ENCODE data around the gene RAB33A.
"Not testable (repeated sequence)": the region's sequence is repeated elsewhere in the genome, so short reads cannot be mapped to it uniquely, and the experiment has no call there.

The RAB33A gene

DNA sequence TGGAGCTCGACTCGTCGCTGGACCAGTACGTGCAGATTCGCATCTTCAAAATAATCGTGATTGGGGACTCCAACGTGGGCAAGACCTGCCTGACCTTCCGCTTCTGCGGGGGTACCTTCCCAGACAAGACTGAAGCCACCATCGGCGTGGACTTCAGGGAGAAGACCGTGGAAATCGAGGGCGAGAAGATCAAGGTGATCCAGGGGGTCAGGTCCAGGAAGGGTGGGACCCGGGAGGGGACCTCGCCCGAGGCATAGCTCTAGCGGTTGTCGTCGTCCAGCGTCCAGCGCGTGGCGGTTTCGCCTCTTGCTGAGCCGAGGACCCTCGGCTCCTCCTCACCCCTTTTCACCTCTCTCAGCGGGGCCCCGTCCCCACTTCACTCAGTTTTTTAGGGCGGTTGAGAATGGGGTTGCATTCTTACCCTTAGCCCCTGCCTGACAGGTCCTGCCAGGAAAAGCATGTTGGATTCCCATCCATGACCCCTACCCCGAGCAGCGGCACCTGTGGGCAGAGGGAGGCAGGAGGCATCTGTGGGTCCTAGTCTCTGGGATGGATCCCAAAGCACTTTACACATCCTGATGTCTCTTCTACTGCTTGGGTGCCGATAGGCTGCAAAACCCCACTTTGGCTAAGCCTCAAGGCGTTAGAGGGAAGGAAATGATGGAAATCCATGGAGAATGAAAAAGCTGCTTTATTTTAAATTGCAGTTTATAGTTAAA, 524 bp downstream of the RAB33A start:
- no peak for DNase-seq (ENCODE audit: low spot score)

DNA sequence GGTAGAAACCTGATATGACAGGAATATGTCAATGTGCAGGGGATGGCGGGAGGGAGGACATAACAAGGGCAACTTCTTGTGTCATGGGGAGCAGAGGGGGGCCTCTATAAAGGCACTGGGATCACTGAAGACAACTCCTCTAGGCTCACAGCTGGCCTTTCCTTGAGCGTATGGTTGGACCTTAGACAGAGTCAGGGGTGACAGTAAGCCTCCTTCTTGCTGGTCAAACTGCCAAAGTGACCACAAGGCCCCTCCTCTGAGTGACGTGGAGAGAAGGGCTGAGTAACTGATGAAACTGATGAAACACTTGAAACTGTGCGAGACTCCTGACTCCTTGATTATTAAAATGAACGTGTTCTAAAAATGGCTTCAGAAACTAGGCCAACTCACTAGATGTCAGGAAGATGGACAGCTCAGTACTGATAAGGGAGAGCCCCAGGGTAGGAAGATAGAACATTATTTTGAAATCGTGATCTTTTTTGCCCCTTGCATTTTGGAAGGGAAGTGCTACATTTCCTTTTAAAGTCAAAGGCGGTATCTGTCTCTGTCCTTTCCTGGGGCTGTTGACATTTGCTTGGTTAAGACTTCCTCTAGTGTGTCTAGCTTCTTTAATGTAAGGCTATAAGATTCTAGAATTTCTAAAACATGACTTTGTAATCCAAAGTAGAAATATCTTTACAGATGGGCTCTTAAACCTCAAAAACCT, 1.6 kb downstream of the RAB33A start:
- no peak for DNase-seq (ENCODE audit: low spot score)

DNA sequence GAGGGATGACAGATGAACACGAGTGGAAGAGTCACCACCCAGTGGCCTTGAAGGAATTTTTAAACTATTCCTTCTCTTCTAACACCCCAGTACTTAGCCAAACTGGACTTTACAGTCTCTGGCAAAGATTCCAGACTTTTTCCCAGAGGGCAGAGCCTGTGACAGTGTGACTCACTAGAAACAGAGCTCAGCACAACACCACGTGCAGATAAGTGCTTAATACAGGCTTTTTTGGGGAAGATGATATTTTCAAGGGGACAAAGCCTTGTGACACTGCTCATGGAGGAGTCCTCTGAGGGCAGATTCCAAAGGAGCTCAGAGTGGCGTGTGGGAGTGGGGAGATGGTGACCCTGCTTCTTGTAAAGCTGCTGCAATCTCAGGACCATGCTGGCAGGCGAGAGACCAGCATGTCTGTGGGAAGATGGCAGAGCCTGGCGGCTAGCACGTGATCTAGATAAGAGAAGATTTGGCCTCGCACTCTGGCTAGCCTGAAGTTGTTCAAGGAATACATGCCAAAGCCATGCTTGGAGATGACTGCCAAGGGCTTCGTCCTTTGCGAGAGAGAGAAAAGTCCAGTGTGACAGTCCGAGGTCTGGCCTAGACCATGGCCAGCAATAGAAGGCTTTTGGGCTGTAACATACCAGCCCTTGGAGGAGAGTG, 2.4 kb downstream of the RAB33A start:
- no peak for DNase-seq (ENCODE audit: low spot score)

DNA sequence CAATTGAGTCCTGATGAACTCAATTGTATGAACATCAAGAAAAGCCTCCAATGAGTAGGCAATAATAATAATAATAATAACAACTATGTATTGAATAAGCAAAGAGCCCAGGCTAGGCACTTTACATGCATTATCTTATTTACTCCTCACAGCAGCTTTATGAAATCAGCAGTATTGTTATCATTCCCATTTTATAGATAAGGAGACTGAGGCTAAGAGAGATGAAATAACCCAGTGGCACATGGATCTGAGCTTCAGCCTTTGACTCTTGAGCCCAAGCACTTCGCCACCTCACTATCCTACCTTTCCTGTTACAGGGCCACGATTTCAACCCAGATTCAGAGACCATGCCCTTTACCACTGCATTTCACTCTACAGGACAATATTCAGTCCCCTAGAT, 3.2 kb downstream of the RAB33A start:
- DNase-seq (ENCODE audit: low spot score): no peak

DNA sequence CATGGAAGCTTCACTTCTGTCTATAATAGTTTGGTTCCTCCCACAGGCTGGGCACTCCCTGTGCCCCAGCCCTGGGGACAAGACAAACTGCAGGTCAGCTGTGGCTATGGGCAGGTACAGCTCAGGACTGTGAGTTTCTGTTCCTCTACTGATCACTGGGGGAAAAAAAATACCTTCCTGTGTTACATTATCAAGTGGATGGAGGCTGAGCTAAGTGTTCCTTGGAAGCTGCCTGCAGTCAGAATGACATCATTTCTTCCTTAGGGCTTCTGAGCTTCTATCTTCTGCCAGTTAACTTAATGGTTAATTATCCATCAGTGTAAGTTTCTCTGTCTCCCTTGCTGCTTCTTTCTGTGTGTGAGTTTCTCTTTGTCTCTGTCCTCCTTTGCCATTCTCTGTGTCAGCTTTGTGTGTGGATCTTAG, 4.6 kb downstream of the RAB33A start:
- DNase-seq (ENCODE audit: low spot score): no peak

DNA sequence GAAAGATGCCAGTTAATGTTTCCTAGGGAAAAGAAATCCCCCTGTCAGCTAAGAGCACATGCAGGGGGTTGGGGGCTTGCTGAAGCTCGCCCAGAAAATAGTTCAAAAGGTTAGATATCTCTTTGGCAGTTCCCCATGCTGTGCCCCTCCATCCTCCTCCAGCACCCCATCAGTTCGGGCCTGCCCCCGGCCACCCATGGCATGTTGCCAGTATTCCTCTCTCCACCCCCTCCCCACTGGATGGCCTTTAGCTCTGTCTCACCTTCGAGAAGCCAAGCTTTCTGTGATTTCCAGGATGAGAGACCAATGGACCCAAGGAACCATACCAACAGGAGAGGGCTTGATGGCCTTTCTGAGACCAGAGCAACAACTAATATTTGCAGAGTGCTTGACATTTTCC, 5.2 kb downstream of the RAB33A start:
- DNase-seq (ENCODE audit: low spot score): no peak

DNA sequence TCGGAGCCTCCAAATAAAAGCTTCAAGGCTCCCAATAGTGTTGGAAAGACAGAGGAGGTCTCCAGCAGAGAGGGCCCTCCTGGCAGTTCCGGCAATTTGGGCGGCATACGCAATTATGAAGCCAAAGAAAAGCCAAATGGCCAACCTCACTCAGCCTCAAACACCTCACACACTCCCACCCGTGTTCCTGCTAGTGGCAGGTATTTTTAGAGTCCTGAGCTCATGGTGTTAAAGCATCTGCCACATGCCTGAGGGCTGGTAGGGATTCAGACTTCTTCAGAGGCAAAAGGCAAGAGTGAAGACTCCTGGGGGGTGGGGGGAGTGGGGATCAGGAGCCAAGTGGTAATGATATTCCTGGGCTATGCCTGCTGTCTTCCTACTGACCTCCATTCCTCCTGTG, 7.4 kb downstream of the RAB33A start:
- no peak for DNase-seq (ENCODE audit: low spot score)

DNA sequence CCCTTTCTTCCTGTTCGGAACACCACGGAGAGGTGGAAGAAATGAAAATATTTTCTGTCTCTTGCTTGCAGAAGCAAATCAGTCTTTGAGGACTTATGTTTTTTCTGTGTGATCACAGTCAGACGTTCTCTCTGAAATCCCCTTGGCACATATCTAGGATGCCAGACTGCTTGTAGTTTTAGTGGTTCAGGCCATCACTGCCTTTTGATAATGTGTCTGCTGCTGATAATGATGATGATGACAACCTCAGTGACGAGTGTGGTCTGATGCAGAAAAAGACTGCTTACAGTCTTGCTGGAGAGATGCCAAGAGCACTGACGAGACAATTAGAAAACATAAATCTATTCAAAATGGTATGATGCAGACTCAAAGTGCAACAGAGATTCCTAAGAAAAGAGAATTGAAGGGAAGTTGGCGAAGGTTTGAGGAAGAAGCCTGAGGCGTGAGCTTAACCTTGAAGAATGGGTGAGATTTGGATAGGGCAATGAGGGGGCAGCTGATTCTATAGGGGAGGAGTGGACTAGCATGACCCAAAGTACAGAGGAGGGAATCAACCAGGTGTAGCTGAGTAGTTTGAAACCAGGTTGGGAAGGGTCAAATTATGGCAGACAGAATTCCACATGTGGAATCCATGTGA, 7.9 kb downstream of the RAB33A start:
- peak; percentile 78 for DNase-seq (ENCODE audit: low spot score)

DNA sequence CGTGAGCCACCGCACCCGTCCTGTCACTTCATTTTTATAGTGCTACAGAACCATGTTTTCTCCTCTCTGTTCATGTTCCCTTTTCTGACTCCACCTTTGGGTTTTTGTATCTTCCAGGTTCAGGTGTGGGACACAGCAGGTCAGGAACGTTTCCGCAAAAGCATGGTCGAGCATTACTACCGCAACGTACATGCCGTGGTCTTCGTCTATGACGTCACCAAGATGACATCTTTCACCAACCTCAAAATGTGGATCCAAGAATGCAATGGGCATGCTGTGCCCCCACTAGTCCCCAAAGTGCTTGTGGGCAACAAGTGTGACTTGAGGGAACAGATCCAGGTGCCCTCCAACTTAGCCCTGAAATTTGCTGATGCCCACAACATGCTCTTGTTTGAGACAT, 12.4 kb downstream of the RAB33A start:
- no peak for DNase-seq (ENCODE audit: low spot score)

DNA sequence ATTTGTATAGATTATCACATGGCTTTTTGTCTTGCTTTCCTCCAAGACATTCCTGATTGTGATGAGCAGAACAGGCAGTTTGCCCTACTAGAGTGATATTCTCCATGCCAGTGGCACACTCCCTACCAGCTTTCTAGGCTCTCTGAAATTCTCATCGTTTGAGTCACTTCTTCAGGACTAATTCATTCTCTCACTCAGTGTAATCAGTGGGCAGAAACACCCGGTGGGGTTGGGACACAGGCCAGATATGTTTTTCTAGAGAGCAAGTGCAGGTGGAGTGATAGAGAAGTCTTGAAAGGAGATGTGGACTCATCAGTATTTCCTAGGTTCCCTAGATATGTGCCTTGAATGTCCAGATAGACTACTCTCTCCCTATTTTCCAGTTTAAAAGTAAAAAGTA, 13.1 kb downstream of the RAB33A start:
- no peak for DNase-seq (ENCODE audit: low spot score)

DNA sequence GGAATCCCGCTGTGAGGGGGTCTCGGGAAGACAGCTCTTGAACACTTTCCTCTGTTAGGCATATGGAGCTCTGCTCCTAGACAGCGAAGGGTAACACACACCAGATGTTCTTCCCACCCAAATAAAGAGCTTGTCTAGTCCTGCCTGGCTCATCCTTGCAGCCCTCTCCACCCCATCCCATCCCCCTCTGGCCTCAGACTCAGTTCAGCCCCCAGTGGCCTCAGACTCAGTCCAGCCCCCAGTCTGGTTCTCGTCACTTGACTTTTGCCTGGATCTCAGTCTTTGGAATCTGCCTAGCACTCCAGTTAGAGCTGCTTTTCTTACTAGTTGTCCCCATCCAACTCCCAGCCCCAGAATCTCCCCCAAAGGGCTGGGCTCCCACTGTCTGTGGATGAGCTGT, 14.9 kb downstream of the RAB33A start:
- DNase-seq (ENCODE audit: low spot score): no peak

DNA sequence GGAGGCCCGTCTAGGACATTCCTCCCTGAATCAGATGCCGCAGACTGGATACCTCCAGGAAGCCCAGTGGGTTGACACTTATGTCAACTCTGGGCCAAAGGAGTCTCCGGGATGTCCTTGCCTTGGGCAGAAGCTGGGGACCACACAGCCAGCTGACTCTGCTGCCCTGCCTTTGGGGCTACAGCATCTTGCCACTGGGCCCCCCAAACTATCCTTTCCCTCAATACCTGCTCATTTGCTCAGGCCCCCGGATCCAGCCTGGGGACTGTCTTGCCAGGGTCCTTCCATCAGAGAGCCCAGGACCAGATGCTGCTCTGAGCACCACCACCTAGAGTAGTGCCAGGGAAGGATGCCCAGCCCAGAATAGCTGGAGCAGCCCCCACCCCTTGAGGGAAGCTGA, 19.0 kb downstream of the RAB33A start:
- DNase-seq (ENCODE audit: low spot score): no peak

DNA sequence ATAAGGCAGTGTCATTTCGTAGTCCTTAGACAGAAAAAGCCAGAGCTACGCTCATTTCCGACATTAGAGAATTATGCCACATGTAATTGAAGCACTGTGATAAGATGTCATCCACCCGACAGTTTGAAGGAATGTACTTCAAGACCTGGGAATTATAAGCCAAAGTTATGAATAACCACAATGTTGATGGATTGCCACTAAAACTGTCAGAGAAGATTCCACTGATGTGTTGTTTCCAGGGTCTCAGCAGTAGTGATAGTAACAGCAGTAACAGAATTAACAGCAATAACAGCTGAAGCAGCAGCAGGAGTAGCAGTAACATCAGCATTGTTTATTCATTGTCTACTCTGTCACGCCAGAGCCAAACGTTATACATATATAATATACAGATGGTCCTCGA, 24.7 kb downstream of the RAB33A start:
- no peak for DNase-seq (ENCODE audit: low spot score)

DNA sequence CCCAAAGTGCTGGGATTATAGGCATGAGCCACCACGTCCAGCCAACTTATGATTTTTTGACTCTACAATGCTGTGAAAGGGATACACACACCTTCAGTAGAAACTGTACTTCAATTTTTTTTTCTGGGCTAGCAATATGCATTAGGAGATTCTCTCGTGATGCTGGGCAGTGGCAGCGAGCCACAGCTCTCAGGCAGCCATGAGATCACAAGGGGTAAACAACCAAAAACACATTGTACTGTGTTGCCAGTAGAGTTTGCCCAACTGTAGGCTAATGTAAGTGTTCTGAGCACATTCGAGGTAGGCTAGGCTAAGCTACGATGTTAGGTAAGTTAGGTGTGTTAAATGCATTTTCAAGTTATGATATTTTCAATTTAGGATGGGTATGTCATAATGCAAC, 25.7 kb downstream of the RAB33A start:
- no peak for DNase-seq (ENCODE audit: low spot score)

DNA sequence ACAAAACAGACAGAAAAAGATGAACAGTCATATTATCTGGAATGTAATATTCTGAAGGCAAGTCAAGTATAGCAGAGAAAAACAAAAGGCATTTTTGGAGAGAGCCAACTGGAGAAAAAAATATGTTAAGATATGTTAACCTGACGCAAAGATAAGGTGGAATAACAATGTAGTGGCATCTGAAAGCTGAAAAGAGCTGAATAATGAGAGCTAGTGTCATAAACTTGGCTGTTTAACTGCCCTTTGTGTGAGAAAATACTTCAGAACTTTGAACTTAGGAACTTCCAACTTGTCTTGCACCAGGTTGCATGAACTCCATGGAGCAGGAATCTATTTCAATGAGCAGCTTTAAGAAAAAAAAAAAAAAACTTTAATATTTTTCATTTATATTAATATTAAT, 32.9 kb downstream of the RAB33A start:
- DNase-seq (ENCODE audit: low spot score): no peak

DNA sequence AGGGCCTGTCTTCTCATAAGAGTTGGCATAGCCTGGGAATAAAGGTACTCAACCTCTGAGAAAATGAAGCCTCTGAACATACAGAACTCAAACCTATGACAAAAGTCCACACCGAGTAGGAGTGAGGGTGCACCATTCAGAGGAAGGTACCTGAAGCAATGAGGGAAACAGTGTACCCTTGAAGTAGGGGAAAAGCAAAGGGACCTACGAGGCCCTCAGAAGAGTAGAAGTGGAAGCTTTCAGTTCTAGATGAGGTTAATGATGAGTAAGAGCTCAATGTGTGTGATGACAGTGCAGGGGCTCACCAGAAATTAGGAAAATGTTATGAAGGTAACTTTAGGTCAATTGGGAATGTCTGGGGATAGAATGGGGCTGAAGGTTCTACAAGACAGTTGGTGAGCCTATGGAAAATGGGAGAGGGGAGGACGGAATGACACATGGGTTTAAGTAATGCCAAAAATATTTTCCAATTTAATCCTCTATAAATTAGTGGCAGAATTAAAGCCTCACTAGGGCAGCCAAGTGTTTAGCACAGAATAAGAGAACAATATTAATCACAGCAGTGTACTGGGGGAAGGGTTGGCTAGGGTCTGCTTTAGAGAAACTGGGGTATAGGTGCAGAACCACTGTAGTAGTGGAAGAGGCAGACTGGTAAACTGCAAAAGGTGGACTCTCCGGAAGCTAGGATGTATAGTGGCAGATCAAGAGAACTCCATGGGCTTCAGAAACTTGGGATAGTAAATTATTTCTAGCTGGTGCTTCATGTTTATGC, 39.8 kb downstream of the RAB33A start:
- DNase-seq (ENCODE audit: low spot score): no peak

DNA sequence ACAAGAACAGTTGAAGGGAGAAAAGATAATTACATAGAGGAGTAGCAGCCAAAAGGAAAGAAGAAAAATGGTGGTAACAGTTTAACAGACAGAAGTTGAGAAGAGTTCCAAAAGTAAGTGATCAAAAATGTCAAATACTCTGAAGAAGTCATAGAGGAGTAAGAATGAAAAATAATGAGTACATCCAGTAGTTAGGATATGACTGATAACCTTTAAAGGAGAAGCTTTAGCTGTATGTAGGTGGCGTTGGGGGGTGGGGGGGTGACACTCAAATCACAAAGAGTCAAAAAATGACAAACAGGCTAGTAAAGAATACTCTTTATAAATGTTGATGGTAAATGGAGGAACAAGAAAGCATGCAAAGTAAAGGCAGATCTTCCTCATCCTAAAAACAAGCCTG, 40.6 kb downstream of the RAB33A start:
- DNase-seq (ENCODE audit: low spot score): no peak

DNA sequence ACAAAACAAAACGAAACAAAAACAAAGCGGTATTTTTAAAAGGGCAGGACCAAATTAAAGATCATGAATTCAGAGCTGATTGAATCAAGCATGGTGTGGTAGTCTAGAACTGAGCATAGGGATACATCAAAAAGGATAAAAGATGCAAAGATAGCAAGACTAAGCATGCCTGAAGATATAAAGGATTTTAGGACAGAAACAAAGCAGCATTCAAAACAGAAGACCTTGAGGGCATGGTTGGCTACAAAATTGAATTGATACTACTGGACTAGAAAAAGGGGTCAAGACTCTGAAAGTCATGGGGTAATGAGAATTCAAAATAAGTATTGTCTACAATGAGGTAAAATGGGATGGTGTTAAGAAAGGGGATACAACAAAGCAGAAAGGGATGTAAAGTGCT, 41.6 kb downstream of the RAB33A start:
- DNase-seq (ENCODE audit: low spot score): no peak

DNA sequence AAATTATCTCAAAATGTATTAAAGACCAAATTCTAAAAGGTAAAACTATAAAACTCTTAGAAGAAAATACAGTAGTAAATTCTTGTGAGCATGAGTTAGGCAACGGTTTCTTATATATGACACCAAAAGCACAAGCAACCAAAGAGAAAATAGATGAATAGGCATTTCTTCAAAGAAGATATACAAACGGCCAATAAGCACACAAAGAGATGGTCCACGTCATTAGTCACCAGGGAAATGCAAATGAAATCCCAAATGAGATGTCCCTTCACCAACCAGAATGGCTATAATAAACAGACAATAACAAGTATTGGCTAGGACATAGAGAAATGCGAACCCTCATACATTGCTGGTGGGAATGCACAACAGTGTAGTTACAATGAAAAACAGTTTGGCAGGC, 44.6 kb downstream of the RAB33A start:
- peak; percentile 4 for DNase-seq (ENCODE audit: low spot score)

DNA sequence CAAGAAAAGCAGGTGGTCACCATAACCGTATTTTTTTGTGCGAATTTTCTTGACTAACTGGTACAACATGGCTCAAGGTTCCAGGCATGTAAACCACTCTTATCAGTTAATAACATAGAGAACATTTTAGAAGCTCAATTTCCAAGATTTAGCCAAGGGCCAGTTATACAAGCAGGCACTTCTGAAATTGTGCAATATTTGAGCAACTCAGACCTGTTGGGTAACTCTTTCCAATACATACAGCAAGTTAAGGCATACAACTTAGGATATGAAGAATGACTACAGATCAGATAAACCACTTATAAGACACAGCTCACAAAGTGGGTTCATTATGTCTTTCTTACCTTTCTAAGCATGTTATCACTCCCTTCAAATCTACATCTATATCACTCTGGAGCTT, 53.0 kb downstream of the RAB33A start:
- no peak for DNase-seq (ENCODE audit: low spot score)

DNA sequence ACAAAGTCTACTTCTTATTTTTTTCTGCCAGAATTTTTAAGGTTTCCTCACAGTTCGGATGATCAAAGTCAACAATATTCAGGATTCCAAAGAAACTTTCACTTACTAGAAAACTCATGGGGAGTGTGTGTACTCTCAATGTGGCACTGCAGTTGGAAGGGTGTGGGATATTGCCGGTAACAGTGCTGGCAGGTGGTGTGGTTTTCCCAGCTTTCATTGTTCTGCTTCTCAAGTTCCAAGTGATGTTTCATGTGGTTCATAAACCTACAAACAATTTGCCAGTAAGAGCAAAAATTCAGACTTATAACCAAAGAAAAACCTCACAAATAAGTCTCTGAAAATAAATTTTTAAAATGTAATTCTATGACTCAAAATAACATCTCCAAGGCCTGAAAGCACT, 57.1 kb downstream of the RAB33A start:
- DNase-seq (ENCODE audit: low spot score): no peak

DNA sequence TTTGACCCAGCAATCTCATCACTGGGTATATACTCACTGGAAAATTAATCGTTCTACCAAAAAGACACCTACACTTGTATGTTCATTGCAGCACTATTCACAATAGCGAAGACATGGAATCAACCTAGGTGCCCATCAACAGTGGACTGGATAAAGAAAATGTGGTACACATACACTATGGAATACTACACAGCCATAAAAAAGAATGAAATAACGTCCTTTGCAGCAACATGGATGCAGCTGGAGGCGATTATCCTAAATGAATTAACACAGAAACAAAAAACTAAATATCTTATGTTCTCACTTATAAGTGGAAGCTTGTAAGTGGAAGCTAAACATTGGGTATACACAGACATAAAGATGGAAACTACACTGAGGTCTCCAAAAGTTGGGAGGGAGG, 59.4 kb downstream of the RAB33A start:
- not testable (repeated sequence) for DNase-seq (ENCODE audit: low spot score)
